ENCODE results near the gene FAM222A.

DNA sequence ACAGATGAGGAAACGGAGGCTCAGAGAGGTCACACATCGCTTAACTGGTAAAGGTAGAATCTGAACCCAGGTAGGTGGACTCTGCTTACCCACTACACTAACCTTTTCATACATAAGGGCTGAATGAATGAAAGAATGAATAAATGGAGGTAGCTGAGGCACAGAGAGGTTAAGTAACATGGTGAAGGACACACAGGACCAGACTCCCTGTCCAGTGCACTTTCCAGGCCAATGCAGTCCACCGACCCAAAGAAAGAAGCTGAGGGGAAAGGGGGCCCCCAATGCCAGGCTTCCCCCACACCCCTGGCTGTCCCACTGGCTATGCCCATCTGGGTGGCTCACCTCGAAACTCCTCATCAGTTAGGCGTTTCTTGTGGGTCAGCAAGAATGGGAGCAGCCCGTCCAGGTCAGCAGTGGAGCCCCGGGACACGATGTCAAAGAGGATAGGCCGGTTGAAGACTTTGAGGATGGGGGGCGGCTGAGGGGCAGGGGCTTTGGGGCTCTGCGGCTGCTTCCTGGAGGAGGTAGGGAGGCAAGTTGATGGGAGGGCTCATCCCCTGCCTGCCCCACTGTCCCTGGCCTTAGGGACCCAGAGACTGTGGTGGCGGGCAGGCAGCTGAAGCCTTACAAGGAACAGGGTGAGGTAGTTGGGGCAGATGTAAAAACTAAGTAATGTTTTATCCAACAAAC, 94.5 kb downstream of the FAM222A start:
- TF ChIP-seq, protein P1, sequence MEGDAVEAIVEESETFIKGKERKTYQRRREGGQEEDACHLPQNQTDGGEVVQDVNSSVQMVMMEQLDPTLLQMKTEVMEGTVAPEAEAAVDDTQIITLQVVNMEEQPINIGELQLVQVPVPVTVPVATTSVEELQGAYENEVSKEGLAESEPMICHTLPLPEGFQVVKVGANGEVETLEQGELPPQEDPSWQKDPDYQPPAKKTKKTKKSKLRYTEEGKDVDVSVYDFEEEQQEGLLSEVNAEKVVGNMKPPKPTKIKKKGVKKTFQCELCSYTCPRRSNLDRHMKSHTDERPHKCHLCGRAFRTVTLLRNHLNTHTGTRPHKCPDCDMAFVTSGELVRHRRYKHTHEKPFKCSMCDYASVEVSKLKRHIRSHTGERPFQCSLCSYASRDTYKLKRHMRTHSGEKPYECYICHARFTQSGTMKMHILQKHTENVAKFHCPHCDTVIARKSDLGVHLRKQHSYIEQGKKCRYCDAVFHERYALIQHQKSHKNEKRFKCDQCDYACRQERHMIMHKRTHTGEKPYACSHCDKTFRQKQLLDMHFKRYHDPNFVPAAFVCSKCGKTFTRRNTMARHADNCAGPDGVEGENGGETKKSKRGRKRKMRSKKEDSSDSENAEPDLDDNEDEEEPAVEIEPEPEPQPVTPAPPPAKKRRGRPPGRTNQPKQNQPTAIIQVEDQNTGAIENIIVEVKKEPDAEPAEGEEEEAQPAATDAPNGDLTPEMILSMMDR (IDR thresholded peaks at IDR 0.05 in 4 of 5, conservative IDR thresholded peaks at IDR 0.05 in 1 of 5), result no peak
- no peak for TF ChIP-seq POLR2A (IDR thresholded peaks at IDR 0.05)

All from gastrocnemius medialis (tissue), 4 donors.